ENCODE data around the gene SHLD2.

SHLD2 gene, protein sequence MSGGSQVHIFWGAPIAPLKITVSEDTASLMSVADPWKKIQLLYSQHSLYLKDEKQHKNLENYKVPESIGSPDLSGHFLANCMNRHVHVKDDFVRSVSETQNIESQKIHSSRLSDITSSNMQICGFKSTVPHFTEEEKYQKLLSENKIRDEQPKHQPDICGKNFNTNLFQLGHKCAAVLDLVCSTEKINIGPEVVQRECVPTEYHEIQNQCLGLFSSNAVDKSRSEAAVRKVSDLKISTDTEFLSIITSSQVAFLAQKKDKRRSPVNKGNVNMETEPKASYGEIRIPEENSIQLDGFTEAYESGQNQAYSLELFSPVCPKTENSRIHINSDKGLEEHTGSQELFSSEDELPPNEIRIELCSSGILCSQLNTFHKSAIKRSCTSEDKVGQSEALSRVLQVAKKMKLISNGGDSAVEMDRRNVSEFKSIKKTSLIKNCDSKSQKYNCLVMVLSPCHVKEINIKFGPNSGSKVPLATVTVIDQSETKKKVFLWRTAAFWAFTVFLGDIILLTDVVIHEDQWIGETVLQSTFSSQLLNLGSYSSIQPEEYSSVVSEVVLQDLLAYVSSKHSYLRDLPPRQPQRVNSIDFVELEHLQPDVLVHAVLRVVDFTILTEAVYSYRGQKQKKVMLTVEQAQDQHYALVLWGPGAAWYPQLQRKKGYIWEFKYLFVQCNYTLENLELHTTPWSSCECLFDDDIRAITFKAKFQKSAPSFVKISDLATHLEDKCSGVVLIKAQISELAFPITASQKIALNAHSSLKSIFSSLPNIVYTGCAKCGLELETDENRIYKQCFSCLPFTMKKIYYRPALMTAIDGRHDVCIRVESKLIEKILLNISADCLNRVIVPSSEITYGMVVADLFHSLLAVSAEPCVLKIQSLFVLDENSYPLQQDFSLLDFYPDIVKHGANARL

GRCh38 chr10:87094373-87095235, at the start of gene SHLD2, which contains the start of gene GLUD1:
TSS of gene SHLD2 (plus strand) at chr10:87095206. CDS start at chr10:87151355, 56,149 bp downstream.
TSS of gene GLUD1 (minus strand) at chr10:87094843. CDS start at chr10:87094769, 74 bp downstream.
- Histone ChIP-seq H3K4me1 (ENCODE audit: insufficient read depth, low read length) (peaks cover 36% of the 10 kb centered on the region), H3K4me3 (ENCODE audit: low read length) (peak within 1 kb of the TSS; percentile 84), H3K36me3 (ENCODE audit: insufficient read depth, low read length) (peaks cover 13% of the 10 kb centered on the region), H3K27me3 (ENCODE audit: insufficient read depth, low read length) (no peaks in the 10 kb centered on the region), H2AFZ (ENCODE audit: low read depth, low read length) (peak within 1 kb of the TSS; percentile 70), H3K9me3 (ENCODE audit: low read length) (no peaks in the 10 kb centered on the region)

GRCh38 chr10:87045434-87045938, 49.5 kb upstream of the SHLD2 start:
- H3K9me3 ChIP-seq (ENCODE audit: low read length), result no peaks in the 10 kb centered on the region
- H3K4me3 ChIP-seq (ENCODE audit: low read length), result no peak overlapping the region
- no peak overlapping the region for H2AFZ ChIP-seq (ENCODE audit: low read depth, low read length)
- no peaks in the 10 kb centered on the region for H3K27me3 ChIP-seq (ENCODE audit: insufficient read depth, low read length)
- peaks cover 29% of the 10 kb centered on the region for H3K36me3 ChIP-seq (ENCODE audit: insufficient read depth, low read length)
- no peaks in the 10 kb centered on the region for H3K4me1 ChIP-seq (ENCODE audit: insufficient read depth, low read length)

DNA sequence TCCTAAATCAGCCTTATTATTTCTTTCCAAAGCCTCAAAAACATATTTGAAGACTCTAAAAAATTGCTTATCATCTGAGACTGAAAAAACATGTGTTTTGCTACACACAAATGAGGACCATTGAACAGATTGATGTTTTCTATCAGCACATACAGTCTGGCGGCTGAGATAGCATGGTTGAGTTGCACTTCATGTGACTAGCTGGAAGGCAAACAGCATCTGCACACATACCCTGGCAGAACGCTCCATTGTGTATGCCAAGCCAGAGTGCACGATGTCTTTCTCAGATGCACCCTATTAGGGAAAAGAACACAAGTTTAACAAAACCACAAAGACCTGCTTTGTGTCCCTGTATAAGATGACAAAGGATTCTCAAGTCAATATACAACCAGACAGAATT, 41.9 kb upstream of the SHLD2 start:
- no peaks in the 10 kb centered on the region for H3K27me3 ChIP-seq (ENCODE audit: insufficient read depth, low read length)
- peaks cover 82% of the 10 kb centered on the region for H3K36me3 ChIP-seq (ENCODE audit: insufficient read depth, low read length)
- H3K4me1 ChIP-seq (ENCODE audit: insufficient read depth, low read length), result no peaks in the 10 kb centered on the region
- H3K9me3 ChIP-seq (ENCODE audit: low read length), result no peaks in the 10 kb centered on the region
- H3K4me3 ChIP-seq (ENCODE audit: low read length), result no peak overlapping the region
- no peak overlapping the region for H2AFZ ChIP-seq (ENCODE audit: low read depth, low read length)

- Histone ChIP-seq H3K36me3 (ENCODE audit: insufficient read depth, low read length) (peaks cover 86% of the 10 kb centered on the region), H2AFZ (ENCODE audit: low read depth, low read length) (no peak overlapping the region), H3K4me3 (ENCODE audit: low read length) (no peak overlapping the region), H3K4me1 (ENCODE audit: insufficient read depth, low read length) (no peaks in the 10 kb centered on the region), H3K9me3 (ENCODE audit: low read length) (no peaks in the 10 kb centered on the region), H3K27me3 (ENCODE audit: insufficient read depth, low read length) (no peaks in the 10 kb centered on the region)
Observed at GRCh38 chr10:87053577-87054181, 41.3 kb upstream of the SHLD2 start.

DNA sequence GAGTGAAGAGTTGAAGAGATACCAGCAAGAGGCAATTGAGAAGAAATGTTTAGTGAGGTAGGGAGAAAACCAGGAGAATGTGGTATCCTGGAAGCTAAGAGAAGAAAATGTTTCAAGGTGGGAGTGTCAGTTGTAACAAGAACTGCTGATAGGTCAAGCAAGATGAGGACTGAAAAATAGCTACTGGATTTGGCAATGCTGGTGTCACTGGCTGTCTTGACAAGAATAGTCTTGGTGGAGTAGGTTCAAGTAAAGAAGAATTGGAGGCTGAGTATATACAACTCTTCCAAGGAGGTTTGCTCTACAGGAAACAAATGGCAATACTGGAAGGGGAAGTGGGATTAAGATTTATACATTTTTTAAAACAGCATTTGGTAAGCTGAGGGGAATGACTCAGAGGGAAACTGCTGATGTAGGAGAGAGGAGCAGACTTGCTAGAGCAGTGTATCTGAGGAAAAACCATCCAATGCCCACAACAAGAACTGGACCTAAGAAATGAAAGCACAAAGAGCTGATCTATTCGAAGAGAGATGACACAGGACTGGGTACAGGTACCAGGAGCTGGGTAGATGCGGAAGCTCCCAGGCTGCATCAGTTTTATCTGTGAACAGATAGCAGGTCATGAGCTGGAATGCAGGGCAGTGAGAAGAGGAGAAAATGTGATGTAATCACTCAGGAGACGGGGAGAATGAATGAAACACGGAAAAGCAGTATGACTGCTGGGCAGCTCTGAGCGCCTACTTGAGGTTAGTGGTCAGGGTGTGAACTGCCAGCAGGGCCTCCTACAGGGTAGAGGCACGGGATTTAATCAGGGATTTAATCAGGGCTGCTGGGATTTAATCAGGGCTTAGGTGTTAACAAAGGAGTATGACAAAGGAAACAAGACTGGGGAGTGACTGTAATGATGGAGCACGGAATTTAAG, 40.4 kb upstream of the SHLD2 start:
- no peaks in the 10 kb centered on the region for H3K4me1 ChIP-seq (ENCODE audit: insufficient read depth, low read length)
- H3K9me3 ChIP-seq (ENCODE audit: low read length), result no peaks in the 10 kb centered on the region
- H3K36me3 ChIP-seq (ENCODE audit: insufficient read depth, low read length), result peaks cover 88% of the 10 kb centered on the region

GRCh38 chr10:87058171-87058570, 36.8 kb upstream of the SHLD2 start:
- no peaks in the 10 kb centered on the region for H3K9me3 ChIP-seq (ENCODE audit: low read length)
- no peak overlapping the region for H3K4me3 ChIP-seq (ENCODE audit: low read length)
- peaks cover 83% of the 10 kb centered on the region for H3K36me3 ChIP-seq (ENCODE audit: insufficient read depth, low read length)
- H3K4me1 ChIP-seq (ENCODE audit: insufficient read depth, low read length), result no peaks in the 10 kb centered on the region
- H3K27me3 ChIP-seq (ENCODE audit: insufficient read depth, low read length), result no peaks in the 10 kb centered on the region
- no peak overlapping the region for H2AFZ ChIP-seq (ENCODE audit: low read depth, low read length)

More for the DNA sequence above, 40.4 kb upstream of the SHLD2 start:
- Histone ChIP-seq H2AFZ (ENCODE audit: low read depth, low read length) (no peak overlapping the region), H3K27me3 (ENCODE audit: insufficient read depth, low read length) (no peaks in the 10 kb centered on the region), H3K4me3 (ENCODE audit: low read length) (no peak overlapping the region)

GRCh38 chr10:87059401-87059800, 35.6 kb upstream of the SHLD2 start:
- Histone ChIP-seq H3K4me3 (ENCODE audit: low read length) (no peak overlapping the region), H2AFZ (ENCODE audit: low read depth, low read length) (no peak overlapping the region), H3K4me1 (ENCODE audit: insufficient read depth, low read length) (no peaks in the 10 kb centered on the region), H3K36me3 (ENCODE audit: insufficient read depth, low read length) (peaks cover 79% of the 10 kb centered on the region), H3K27me3 (ENCODE audit: insufficient read depth, low read length) (no peaks in the 10 kb centered on the region), H3K9me3 (ENCODE audit: low read length) (no peaks in the 10 kb centered on the region)

GRCh38 chr10:87060280-87060928, 34.6 kb upstream of the SHLD2 start:
- Histone ChIP-seq H3K4me1 (ENCODE audit: insufficient read depth, low read length) (no peaks in the 10 kb centered on the region), H3K36me3 (ENCODE audit: insufficient read depth, low read length) (peaks cover 72% of the 10 kb centered on the region), H3K4me3 (ENCODE audit: low read length) (no peak overlapping the region), H3K9me3 (ENCODE audit: low read length) (no peaks in the 10 kb centered on the region), H2AFZ (ENCODE audit: low read depth, low read length) (no peak overlapping the region), H3K27me3 (ENCODE audit: insufficient read depth, low read length) (no peaks in the 10 kb centered on the region)

DNA sequence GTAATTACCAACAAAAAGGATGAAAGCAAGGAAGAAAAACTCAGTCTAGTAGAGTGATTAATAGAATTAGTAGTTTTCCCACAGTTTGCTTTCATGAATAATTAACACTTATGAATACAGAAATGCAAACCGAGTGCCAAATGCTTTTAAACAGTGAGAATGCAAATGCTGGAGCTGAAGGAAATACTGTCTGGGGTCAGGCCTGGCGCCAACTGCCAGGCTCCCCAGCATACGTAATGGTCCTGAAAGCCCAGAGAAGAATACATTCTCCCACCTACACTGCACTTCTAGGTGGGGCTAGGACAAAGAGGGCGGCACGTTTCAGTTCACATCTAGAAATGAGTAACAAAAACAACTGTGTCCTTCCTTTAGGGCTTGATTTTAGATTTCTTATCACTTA, 30.4 kb upstream of the SHLD2 start:
- Histone ChIP-seq H3K27me3 (ENCODE audit: insufficient read depth, low read length) (no peaks in the 10 kb centered on the region), H3K4me3 (ENCODE audit: low read length) (no peak overlapping the region), H3K9me3 (ENCODE audit: low read length) (no peaks in the 10 kb centered on the region), H3K4me1 (ENCODE audit: insufficient read depth, low read length) (no peaks in the 10 kb centered on the region), H3K36me3 (ENCODE audit: insufficient read depth, low read length) (peaks cover 75% of the 10 kb centered on the region), H2AFZ (ENCODE audit: low read depth, low read length) (no peak overlapping the region)

DNA sequence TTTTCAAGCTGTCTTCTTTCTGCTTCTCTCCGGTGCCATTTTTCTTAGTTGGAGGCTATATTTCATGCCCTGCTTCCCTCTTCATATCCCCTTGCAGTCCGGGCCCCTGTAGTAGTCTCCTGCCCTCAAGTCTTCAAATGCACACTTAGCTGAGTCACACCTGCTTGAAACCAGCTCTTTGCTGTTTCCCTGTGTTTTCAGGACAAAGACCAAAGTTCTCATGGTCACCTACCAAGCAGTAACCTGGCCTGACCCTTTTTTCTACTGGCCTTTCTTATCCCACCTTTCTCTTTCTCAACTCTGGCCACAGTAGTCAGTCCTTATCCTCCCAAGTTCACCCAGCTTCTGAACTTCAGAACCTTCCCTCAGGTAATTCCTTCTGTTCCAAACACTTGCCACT, 28.8 kb upstream of the SHLD2 start:
- no peaks in the 10 kb centered on the region for H3K4me1 ChIP-seq (ENCODE audit: insufficient read depth, low read length)
- no peak overlapping the region for H3K4me3 ChIP-seq (ENCODE audit: low read length)
- H3K9me3 ChIP-seq (ENCODE audit: low read length), result no peaks in the 10 kb centered on the region
- H3K36me3 ChIP-seq (ENCODE audit: insufficient read depth, low read length), result peaks cover 71% of the 10 kb centered on the region
- H2AFZ ChIP-seq (ENCODE audit: low read depth, low read length), result no peak overlapping the region
- H3K27me3 ChIP-seq (ENCODE audit: insufficient read depth, low read length), result no peaks in the 10 kb centered on the region

- Histone ChIP-seq H2AFZ (ENCODE audit: low read depth, low read length) (no peak overlapping the region), H3K36me3 (ENCODE audit: insufficient read depth, low read length) (peaks cover 72% of the 10 kb centered on the region), H3K4me1 (ENCODE audit: insufficient read depth, low read length) (no peaks in the 10 kb centered on the region), H3K9me3 (ENCODE audit: low read length) (no peaks in the 10 kb centered on the region), H3K27me3 (ENCODE audit: insufficient read depth, low read length) (no peaks in the 10 kb centered on the region), H3K4me3 (ENCODE audit: low read length) (no peak overlapping the region)
Observed at GRCh38 chr10:87066865-87067264, 28.1 kb upstream of the SHLD2 start.
